HepG2 (cell line): ENCODE data around the gene TLNRD1. TPM values are rescaled to one million over a fixed set of nuclear protein-coding genes. Genes with fewer than 3 reads are reported as not detected.
A peak's percentile ranks its signal among the peaks of the same experiment; 100 is the strongest.

Experiments used
- ARNT2 ChIP-seq: sonication (generic); formaldehyde crosslinking; IDR thresholded peaks from 2 replicates; pipeline ENCODE4 v1.8.0; 2022; ENCODE audit warnings: mild to moderate bottlenecking, low read depth, missing genetic modification reagents, moderate library complexity
- ATF7-NPFF ChIP-seq: sonication (generic); formaldehyde crosslinking; IDR thresholded peaks from 2 replicates; pipeline ENCODE4 v1.8.1; 2023; ENCODE audit warnings: mild to moderate bottlenecking, low read depth, missing genetic modification reagents, moderate library complexity
- EED ChIP-seq: sonication (generic); formaldehyde crosslinking; IDR thresholded peaks from 2 replicates; pipeline ENCODE4 v1.5.0; 2020; ENCODE audit warnings: mild to moderate bottlenecking, missing genetic modification reagents
- FOXM1 ChIP-seq: sonication (generic); formaldehyde crosslinking; IDR thresholded peaks from 2 replicates; pipeline ENCODE4 v1.5.0; 2020; ENCODE audit warnings: missing genetic modification reagents
- HNF1B ChIP-seq: sonication (generic); formaldehyde crosslinking; IDR thresholded peaks from 2 replicates; pipeline ENCODE4 v1.5.1; 2020; ENCODE audit warnings: mild to moderate bottlenecking, moderate library complexity, missing genetic modification reagents
- IKZF5 ChIP-seq: IDR thresholded peaks from 2 replicates; pipeline ENCODE4 v1.6.1; 2018; ENCODE audit warnings: missing genetic modification reagents, mild to moderate bottlenecking, missing compliant biosample characterization
- NR2F1 ChIP-seq, 2 experiments: fragments of 450-650 bp in 1 of 2; formaldehyde crosslinking in 1 of 2; IDR thresholded peaks; 2 replicates each; pipeline versions ENCODE4 v1.5.0 to v1.6.1; 2016 to 2020; ENCODE audit warnings: mild to moderate bottlenecking in 1 of 2, missing compliant biosample characterization in 1 of 2, missing genetic modification reagents in 1 of 2, moderate library complexity in 1 of 2
- PCBP2 ChIP-seq: fragments of 200-400 bp; formaldehyde crosslinking; optimal IDR thresholded peaks from 2 replicates; pipeline ENCODE3; 2018; ENCODE audit warnings: low read length, low read depth; ENCODE audit not compliant: poor library complexity, severe bottlenecking
- SMARCC2 ChIP-seq: fragments of 450-650 bp; IDR thresholded peaks from 2 replicates; pipeline ENCODE4 v1.6.1; 2017; ENCODE audit warnings: antibody characterized with exemption, mild to moderate bottlenecking
- SMARCE1 ChIP-seq: fragments of 450-650 bp; IDR thresholded peaks from 2 replicates; pipeline ENCODE4 v1.6.1; 2017; ENCODE audit warnings: borderline replicate concordance
- SP4 ChIP-seq: sonication (generic); formaldehyde crosslinking; IDR thresholded peaks from 2 replicates; pipeline ENCODE4 v1.8.1; 2023; ENCODE audit warnings: mild to moderate bottlenecking, missing genetic modification reagents
- ZHX2 ChIP-seq, 2 experiments: sonication (generic) in 1 of 2; formaldehyde crosslinking in 1 of 2; IDR thresholded peaks; 2 replicates each; pipeline versions ENCODE4 v1.6.1 to v1.9.0; 2014 to 2022; ENCODE audit warnings: antibody characterized with exemption in 1 of 2, borderline replicate concordance in 1 of 2, inconsistent platforms in 1 of 2, low read depth in 1 of 2, missing genetic modification reagents in 1 of 2
- ZMAT3 ChIP-seq: sonication (generic); formaldehyde crosslinking; conservative IDR thresholded peaks from 2 replicates; pipeline ENCODE4 v1.7.0; 2021; ENCODE audit warnings: missing genetic modification reagents
- ZNF260 ChIP-seq: sonication (generic); formaldehyde crosslinking; IDR thresholded peaks from 2 replicates; pipeline ENCODE4 v1.4.0; 2020; ENCODE audit warnings: missing genetic modification reagents, low read depth, mild to moderate bottlenecking, borderline replicate concordance
- ZNF317 ChIP-seq: sonication (generic); formaldehyde crosslinking; IDR thresholded peaks from 2 replicates; pipeline ENCODE4 v1.5.0; 2020; ENCODE audit warnings: mild to moderate bottlenecking, missing genetic modification reagents
- ZNF367 ChIP-seq: sonication (generic); formaldehyde crosslinking; IDR thresholded peaks from 2 replicates; pipeline ENCODE4 v1.4.0; 2020; ENCODE audit warnings: missing genetic modification reagents, borderline replicate concordance
- ZNF484 ChIP-seq: sonication (generic); formaldehyde crosslinking; IDR thresholded peaks from 2 replicates; pipeline ENCODE4 v1.5.1; 2020; ENCODE audit warnings: mild to moderate bottlenecking, low read depth, missing genetic modification reagents, borderline replicate concordance
- ZNF572 ChIP-seq: sonication (generic); formaldehyde crosslinking; IDR thresholded peaks from 2 replicates; pipeline ENCODE4 v1.5.1; 2020; ENCODE audit warnings: mild to moderate bottlenecking, missing genetic modification reagents
- ZSCAN30 ChIP-seq: sonication (generic); formaldehyde crosslinking; IDR thresholded peaks from 2 replicates; pipeline ENCODE4 v1.5.0; 2020; ENCODE audit warnings: mild to moderate bottlenecking, missing genetic modification reagents
- ZSCAN31 ChIP-seq: sonication (generic); formaldehyde crosslinking; IDR thresholded peaks from 2 replicates; pipeline ENCODE4 v1.5.0; 2020; ENCODE audit warnings: low read depth, mild to moderate bottlenecking, missing genetic modification reagents
- polyA plus RNA-seq, 8 experiments: library from polyadenylated mRNA; depleted of rRNA in 3 of 8; stranded (reverse) in 7 of 8; unstranded in 1 of 8; fragments of >200 nt; fragmentation: Illumina TruSeq in 4 of 8; extraction: Trizol in 4 of 8; gene quantifications; 2 replicates each; pipeline versions ENCODE4 v1.2.1 to v1.2.3, GENCODE V29; 2011 to 2016; ENCODE audit warnings: low read depth in 4 of 8, missing spikeins in 1 of 8, mixed read lengths in 1 of 8; ENCODE audit not compliant: insufficient read depth in 1 of 8
- total RNA-seq, 5 experiments: library from RNA; depleted of rRNA; stranded (reverse); fragments of >200 nt; fragmentation: Illumina TruSeq; extraction: Trizol; gene quantifications; 2 replicates each; pipeline ENCODE4 v1.2.3, GENCODE V29; 2016; ENCODE audit warnings: low read depth in 1 of 5

The TLNRD1 gene
- total and polyA plus RNA-seq, 2 of the 13 experiments (the other 11 are each of a cell fraction or from before 2014, with no cell fraction given) = 3.4 to 5.3 TPM

- TF ChIP-seq NR2F1 (CRISPR knock-in tag; IDR thresholded peaks at IDR 0.05) (peak in 1 of 2 experiments; percentile 61; a peak in 1 of 4 replicates), ZNF572 (no peak), ZNF317 (CRISPR knock-in tag) (no peak), EED (no peak), ATF7-NPFF (CRISPR knock-in tag) (no peak), PCBP2 (no peak), ZNF367 (CRISPR knock-in tag) (no peak), ZHX2 (IDR thresholded peaks at IDR 0.05; ENCODE audit: low read depth) (no peak), ZHX2 (CRISPR knock-in tag; IDR thresholded peaks at IDR 0.05; ENCODE audit: borderline replicate concordance) (no peak), SMARCC2 (no peak), ZSCAN30 (CRISPR knock-in tag) (no peak), IKZF5 (CRISPR knock-in tag) (no peak), ZNF260 (CRISPR knock-in tag) (no peak), ZSCAN31 (no peak), HNF1B (CRISPR knock-in tag) (no peak), ARNT2 (CRISPR knock-in tag) (no peak), ZMAT3 (CRISPR knock-in tag) (no peak), ZNF484 (CRISPR knock-in tag) (no peak), SP4 (CRISPR knock-in tag) (no peak), SMARCE1 (no peak), FOXM1 (CRISPR knock-in tag) (no peak)
Measured at GRCh38 chr15:80953953-80954778, 46.6 kb upstream of the TLNRD1 start (continued).
